SK-N-SH (cell line): ENCODE results near the gene BTG2. TPM values are rescaled to one million over a fixed set of nuclear protein-coding genes. Genes with fewer than 3 reads are reported as not detected.

ENCODE experiments used
- CTCF ChIA-PET: fragments of 300-600, 350-600 bp; formaldehyde crosslinking; extraction: SDS; loops from one replicate; lab custom pipeline; 2021; lab: Yijun Ruan, JAX
- POLR2A ChIA-PET: fragments of 350-600 bp; sonication (Branson Sonifier 250); formaldehyde crosslinking; extraction: SDS; loops from one replicate; lab custom pipeline; 2020; ENCODE audit warnings: antibody characterized with exemption, inconsistent platforms; lab: Yijun Ruan, JAX
- DNase-seq: peaks from one replicate; pipeline ENCODE4 v3.0.0; 2012
- H2AFZ ChIP-seq: fragments of 200-600 bp; sonication (generic); 2 replicates; pipeline ENCODE4 v1.8.1; 2016; ENCODE audit warnings: antibody characterized with exemption, mild to moderate bottlenecking, low read depth
- H3F3A ChIP-seq: fragments of 200-600 bp; sonication (generic); replicated peaks from 2 replicates; pipeline ENCODE3; 2016; ENCODE audit warnings: antibody characterized with exemption, mild to moderate bottlenecking; ENCODE audit not compliant: insufficient read depth
- H3K27ac ChIP-seq, 2 experiments: fragments of 200-500 bp in 1 of 2; fragments of 200-600 bp in 1 of 2; sonication (Bioruptor generic) in 1 of 2; sonication (generic), shearing (Covaris generic) in 1 of 2; 2 replicates each; pipeline versions ENCODE4 v1.5.1 to v1.6.1; 2014 to 2016; ENCODE audit warnings: low read depth in 2 of 2, inconsistent platforms in 1 of 2, low read length in 1 of 2, mild to moderate bottlenecking in 1 of 2, mixed read lengths in 1 of 2
- H3K27me3 ChIP-seq: fragments of 200-600 bp; sonication (generic), shearing (Covaris generic); 2 replicates; pipeline ENCODE4 v1.6.1; 2016; ENCODE audit warnings: mixed run types; ENCODE audit not compliant: insufficient read depth
- H3K36me3 ChIP-seq, 2 experiments: fragments of 200-500 bp in 1 of 2; fragments of 200-600 bp in 1 of 2; sonication (Bioruptor generic) in 1 of 2; sonication (generic) in 1 of 2; replicated peaks in 1 of 2; 2 replicates each; pipeline versions ENCODE3 to v1.5.1; 2014 to 2016; ENCODE audit warnings: low read length in 1 of 2, mild to moderate bottlenecking in 1 of 2; ENCODE audit not compliant: insufficient read depth in 2 of 2, control insufficient read depth in 1 of 2
- H3K4me1 ChIP-seq, 2 experiments: fragments of 200-500 bp in 1 of 2; fragments of 200-600 bp in 1 of 2; sonication (Bioruptor generic) in 1 of 2; sonication (generic), shearing (Covaris generic) in 1 of 2; 2 replicates each; pipeline versions ENCODE4 v1.5.1 to v1.6.1; 2014 to 2016; ENCODE audit warnings: low read depth in 1 of 2, low read length in 1 of 2, mixed run types in 1 of 2; ENCODE audit not compliant: insufficient read depth in 2 of 2, control insufficient read depth in 1 of 2
- H3K4me2 ChIP-seq: fragments of 200-600 bp; sonication (generic), shearing (Covaris generic); 2 replicates; pipeline ENCODE4 v1.6.1; 2017; ENCODE audit warnings: mixed run types
- H3K4me3 ChIP-seq, 2 experiments: fragments of 200-500 bp in 1 of 2; fragments of 200-600 bp in 1 of 2; sonication (Bioruptor generic) in 1 of 2; sonication (generic), shearing (Covaris generic) in 1 of 2; 2 replicates each; pipeline versions ENCODE4 v1.5.1 to v1.8.1; 2014 to 2016; ENCODE audit warnings: low read depth in 2 of 2, inconsistent platforms in 1 of 2, low read length in 1 of 2, mild to moderate bottlenecking in 1 of 2, mixed read lengths in 1 of 2, moderate library complexity in 1 of 2
- H3K79me2 ChIP-seq: fragments of 200-600 bp; sonication (generic); 2 replicates; pipeline ENCODE4 v1.8.1; 2017; ENCODE audit warnings: mild to moderate bottlenecking; ENCODE audit not compliant: insufficient read depth
- H3K9ac ChIP-seq: fragments of 200-600 bp; sonication (generic); 2 replicates; pipeline ENCODE4 v1.6.1; 2017; ENCODE audit warnings: mixed run types
- H3K9me2 ChIP-seq: fragments of 200-600 bp; sonication (generic); 2 replicates; pipeline ENCODE4 v1.6.1; 2017; ENCODE audit warnings: mixed run types
- H3K9me3 ChIP-seq: fragments of 200-600 bp; sonication (generic); 2 replicates; pipeline ENCODE4 v1.6.1; 2017; ENCODE audit warnings: mixed run types, mild to moderate bottlenecking, moderate library complexity
- H4K20me1 ChIP-seq: fragments of 200-600 bp; sonication (generic); 2 replicates; pipeline ENCODE4 v1.6.1; 2017; ENCODE audit warnings: mild to moderate bottlenecking, mixed run types; ENCODE audit not compliant: insufficient read depth
- CTCF ChIP-seq: fragments of 200-600 bp; sonication (generic); IDR thresholded peaks from 2 replicates; pipeline ENCODE4 v1.6.1; 2017; ENCODE audit warnings: antibody characterized with exemption, mild to moderate bottlenecking, moderate library complexity
- FOXM1 ChIP-seq: IDR thresholded peaks from 2 replicates; pipeline ENCODE4 v1.4.0; 2012; ENCODE audit warnings: low read depth, mild to moderate bottlenecking
- IRF3 ChIP-seq: fragments of 150-350 bp; IDR thresholded peaks from 2 replicates; pipeline ENCODE4 v1.6.1; 2016; ENCODE audit warnings: mild to moderate bottlenecking, low read depth, low read length
- MAX ChIP-seq: IDR thresholded peaks from 2 replicates; pipeline ENCODE4 v1.4.0; 2012; ENCODE audit warnings: low read depth
- MEF2A ChIP-seq: IDR thresholded peaks from 2 replicates; pipeline ENCODE4 v1.4.0; 2012; ENCODE audit warnings: low read depth, borderline replicate concordance
- PBX3 ChIP-seq: IDR thresholded peaks from 2 replicates; pipeline ENCODE4; 2012
- USF1 ChIP-seq: IDR thresholded peaks from 2 replicates; pipeline ENCODE4 v1.4.0; 2012; ENCODE audit warnings: low read depth, borderline replicate concordance
- ZBTB33 ChIP-seq: IDR thresholded peaks from 2 replicates; pipeline ENCODE4 v1.4.0; 2012; ENCODE audit warnings: low read depth, borderline replicate concordance
- WGBS: methylation state at CpG from one replicate; pipeline ENCODE4 v1.1.6; 2017; ENCODE audit warnings: low lambda C conversion rate; 5-methylcytosine and 5-hydroxymethylcytosine counted together
- polyA plus RNA-seq, 3 experiments: library from polyadenylated mRNA; depleted of rRNA; stranded (reverse); fragments of >200 nt; gene quantifications; 2 replicates each; pipeline ENCODE4 v1.2.3, GENCODE V29; 2012

BTG2 gene
- polyA plus RNA-seq, 1 of the 3 experiments (the other 2 are of a cell fraction), result 26.2 TPM

GRCh38 chr1:203271962-203272632 is 33.2 kb upstream of the BTG2 start:
- POLR2A ChIA-PET, result interaction anchor here (1.2 kb wide), 1 partner anchor 35 kb away, joined by 5 read pairs; no protein-coding TSS in a partner anchor
- Histone ChIP-seq H4K20me1 (no peaks in the 10 kb centered on the region), H3K9ac (no peak overlapping the region), H3K4me1 (peaks cover 0 to 24% of the 10 kb centered on the region in 2 experiments; a peak in 1 of 4 replicates), H3K9me3 (no peaks in the 10 kb centered on the region), H3F3A (no peaks in the 10 kb centered on the region), H3K4me2 (no peak overlapping the region), H3K79me2 (no peaks in the 10 kb centered on the region), H3K27ac (no peak overlapping the region), H3K4me3 (no peak overlapping the region), H2AFZ (no peak overlapping the region), H3K36me3 (no peaks in the 10 kb centered on the region), H3K9me2 (no peaks in the 10 kb centered on the region), H3K27me3 (no peaks in the 10 kb centered on the region)
- TF ChIP-seq IRF3, result no peak
- no peak for TF ChIP-seq CTCF
- TF ChIP-seq MAX, result no peak
- no peak for TF ChIP-seq FOXM1
- TF ChIP-seq ZBTB33, result no peak
- no peak for TF ChIP-seq USF1
- no peak for TF ChIP-seq MEF2A
- TF ChIP-seq PBX3, result no peak
- WGBS, result 46% methylated on average over 5 of the region's 6 CpGs
- CTCF ChIA-PET, result interaction anchor here (0.6 to 31.2 kb wide), 24 partner anchors 8 to 426 kb away, joined by 3 to 817 read pairs (median 5); partner anchors contain the start of genes ADORA1, BTG2 and FMOD
- no peak for DNase-seq
